GM19467 (cell line): ENCODE data around the gene NEURL4.
A peak's percentile ranks its signal among the peaks of the same experiment; 100 is the strongest.

Experiments used
- ATAC-seq: cut with Tn5 transposase; IDR thresholded peaks from one replicate; pipeline ENCODE4 v1.9.1; 2021; ENCODE audit warnings: mild to moderate bottlenecking, moderate library complexity; ENCODE audit not compliant: unreplicated experiment

NEURL4 gene

DNA sequence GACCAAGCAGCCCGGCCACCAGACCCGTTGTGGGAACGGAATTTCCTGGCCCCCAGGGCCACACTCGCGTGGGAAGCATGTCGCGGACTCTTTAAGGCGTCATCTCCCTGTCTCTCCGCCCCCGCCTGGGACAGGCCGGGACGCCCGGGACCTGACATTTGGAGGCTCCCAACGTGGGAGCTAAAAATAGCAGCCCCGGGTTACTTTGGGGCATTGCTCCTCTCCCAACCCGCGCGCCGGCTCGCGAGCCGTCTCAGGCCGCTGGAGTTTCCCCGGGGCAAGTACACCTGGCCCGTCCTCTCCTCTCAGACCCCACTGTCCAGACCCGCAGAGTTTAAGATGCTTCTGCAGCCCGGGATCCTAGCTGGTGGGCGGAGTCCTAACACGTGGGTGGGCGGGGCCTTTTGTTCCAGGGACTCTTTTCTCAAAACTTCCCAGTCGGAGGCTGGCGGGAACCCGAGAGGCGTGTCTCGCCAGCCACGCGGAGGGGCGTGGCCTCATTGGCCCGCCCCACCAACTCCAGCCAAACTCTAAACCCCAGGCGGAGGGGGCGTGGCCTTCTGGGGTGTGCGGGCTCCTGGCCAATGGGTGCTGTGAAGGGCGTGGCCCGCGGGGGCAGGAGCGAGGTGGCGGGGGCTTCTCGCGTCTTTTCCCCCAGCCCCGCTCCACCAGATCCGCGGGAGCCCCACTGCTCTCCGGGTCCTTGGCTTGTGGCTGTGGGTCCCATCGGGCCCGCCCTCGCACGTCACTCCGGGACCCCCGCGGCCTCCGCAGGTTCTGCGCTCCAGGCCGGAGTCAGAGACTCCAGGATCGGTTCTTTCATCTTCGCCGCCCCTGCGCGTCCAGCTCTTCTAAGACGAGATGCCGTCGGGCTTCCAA is 47.8 kb downstream of the NEURL4 start, which contains the start of gene SLC2A4:
SLC2A4 (plus strand) TSS at position 645 of the 879 bp plus-strand sequence; CDS start at position 862, 217 bp downstream.
- no peak for ATAC-seq

- peak; percentile 62 for ATAC-seq
Measured at GRCh38 chr17:7280519-7281073, 48.5 kb downstream of the NEURL4 start.

- no peak for ATAC-seq
Measured at GRCh38 chr17:7279448-7279847, 49.7 kb downstream of the NEURL4 start.

DNA sequence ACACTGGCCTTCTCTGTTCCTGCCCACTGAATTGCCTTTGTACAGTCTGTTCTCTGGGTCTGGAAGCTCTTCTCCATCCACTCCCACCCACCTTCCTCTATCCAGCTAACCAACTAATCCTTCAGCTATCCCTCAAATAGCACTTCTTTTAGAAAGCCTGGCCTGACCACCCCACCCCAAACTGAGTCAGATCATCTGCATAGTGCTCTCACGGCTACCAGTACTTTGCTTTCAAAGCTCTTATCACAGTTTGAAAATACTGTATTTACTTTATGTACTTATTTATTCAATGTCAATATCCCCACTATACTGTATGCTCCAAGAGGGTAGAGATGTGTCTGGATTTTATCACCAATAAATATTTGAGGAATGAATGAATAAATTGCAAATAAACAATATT is 62.4 kb downstream of the NEURL4 start:
- ATAC-seq: no peak
